NCI-H345 (cell line): Measurements from ENCODE around the gene PEAK1.

Experiments used
- DNase-seq: peaks from one replicate; lab custom pipeline; 2025; lab: John Stamatoyannopoulos, UW

PEAK1 gene

GRCh38 chr15:77419836-77420609 is at the start of gene PEAK1:
PEAK1 (minus strand) TSS chr15:77420104; CDS start chr15:77181926, 238,178 bp downstream.
- peak; percentile 97 for DNase-seq

GRCh38 chr15:77468896-77469295 is 49.0 kb upstream of the PEAK1 start:
- no peak for DNase-seq

- no peak for DNase-seq
Measured at GRCh38 chr15:77466521-77466920, 46.6 kb upstream of the PEAK1 start.

- DNase-seq = no peak
Measured at GRCh38 chr15:77464129-77464865, 44.4 kb upstream of the PEAK1 start.

GRCh38 chr15:77461486-77461885 is 41.6 kb upstream of the PEAK1 start:
- no peak for DNase-seq

GRCh38 chr15:77459031-77459430 is 39.1 kb upstream of the PEAK1 start:
- no peak for DNase-seq

- DNase-seq = no peak
Measured at GRCh38 chr15:77457905-77458265, 38.0 kb upstream of the PEAK1 start.

- DNase-seq = no peak
Measured at GRCh38 chr15:77457191-77457904, 37.4 kb upstream of the PEAK1 start.

GRCh38 chr15:77456746-77457145 is 36.8 kb upstream of the PEAK1 start:
- DNase-seq = no peak

GRCh38 chr15:77455696-77456321 is 35.9 kb upstream of the PEAK1 start:
- no peak for DNase-seq

GRCh38 chr15:77454951-77455350 is 35.0 kb upstream of the PEAK1 start:
- no peak for DNase-seq

- no peak for DNase-seq
Measured at GRCh38 chr15:77454265-77454664, 34.4 kb upstream of the PEAK1 start.

GRCh38 chr15:77446840-77447390 is 27.0 kb upstream of the PEAK1 start:
- DNase-seq = no peak

- DNase-seq = no peak
Measured at GRCh38 chr15:77440378-77440999, 20.6 kb upstream of the PEAK1 start.

- no peak for DNase-seq
Measured at GRCh38 chr15:77437264-77437663, 17.4 kb upstream of the PEAK1 start.

GRCh38 chr15:77436822-77437221 is 16.9 kb upstream of the PEAK1 start:
- no peak for DNase-seq

GRCh38 chr15:77430652-77431051 is 10.7 kb upstream of the PEAK1 start:
- no peak for DNase-seq

- DNase-seq = no peak
Measured at GRCh38 chr15:77430213-77430612, 10.3 kb upstream of the PEAK1 start.

- DNase-seq = no peak
Measured at GRCh38 chr15:77426871-77427270, 7.0 kb upstream of the PEAK1 start.

GRCh38 chr15:77426377-77426776 is 6.5 kb upstream of the PEAK1 start:
- no peak for DNase-seq

GRCh38 chr15:77425104-77425503 is 5.2 kb upstream of the PEAK1 start:
- no peak for DNase-seq

- no peak for DNase-seq
Measured at GRCh38 chr15:77421370-77421700, 1.4 kb upstream of the PEAK1 start.
